OCI-LY3 (cell line): ENCODE results near the gene DMRTA1.

Source experiments
- CTCF ChIP-seq: fragments of 200-600, 300-600 bp; sonication (generic); IDR thresholded peaks from 2 replicates; pipeline ENCODE4 v1.5.1; 2014; ENCODE audit warnings: antibody characterized with exemption, low read length, low read depth
- EZH2phosphoT487 ChIP-seq: fragments of 200-600 bp; shearing (Covaris generic); IDR thresholded peaks from 2 replicates; pipeline ENCODE4 v1.6.1; 2018; ENCODE audit warnings: antibody characterized with exemption, mixed run types, low read depth

DNA sequence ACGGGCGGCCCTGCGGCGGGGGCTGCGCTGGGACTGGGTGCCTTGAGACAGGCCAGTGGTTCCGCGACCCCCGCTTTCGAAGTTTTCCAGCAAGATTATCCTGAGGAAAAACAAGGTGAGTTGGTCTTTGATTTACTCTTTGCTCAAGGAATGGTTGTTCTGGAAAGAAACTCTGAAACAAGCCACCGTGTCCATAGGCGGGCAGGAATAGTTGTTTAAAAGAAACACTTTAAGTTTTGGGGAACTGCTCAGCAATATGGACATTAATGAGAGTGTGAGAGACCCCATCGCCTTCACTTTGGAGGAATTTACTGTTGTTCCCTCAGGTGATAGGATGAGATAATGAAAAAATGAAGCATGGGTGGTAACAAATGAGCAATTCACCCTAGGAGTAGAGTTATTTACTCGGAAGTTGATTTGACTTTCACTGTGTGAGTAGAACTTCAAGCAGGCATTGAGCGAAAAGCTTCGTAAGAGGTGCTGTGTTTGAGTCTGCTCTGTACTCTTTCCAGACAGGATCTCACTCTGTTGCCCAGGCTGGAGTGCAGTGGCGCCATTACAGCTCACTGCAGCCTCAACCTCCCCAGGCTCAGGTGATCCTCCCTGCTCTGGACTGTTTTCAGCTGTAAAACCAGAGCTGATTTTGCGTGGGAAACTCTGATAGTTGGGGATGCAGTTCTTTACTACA, 1.1 kb downstream of the DMRTA1 start:
- TF ChIP-seq CTCF (no peak), EZH2phosphoT487 (no peak)
